Rectal smooth muscle tissue (tissue), 1 donor: ENCODE results near the gene SLC38A5.
A peak's percentile ranks its signal among the peaks of the same experiment; 100 is the strongest.

Experiments
- H3K27ac ChIP-seq: one replicate; pipeline ENCODE4 v1.7.0; 2013; ENCODE audit warnings: low read depth, low read length, inconsistent platforms
- H3K27me3 ChIP-seq: one replicate; pipeline ENCODE4 v1.7.0; 2013; ENCODE audit warnings: low read length; ENCODE audit not compliant: control insufficient read depth, insufficient read depth
- H3K36me3 ChIP-seq: one replicate; pipeline ENCODE4 v1.7.0; 2013; ENCODE audit warnings: low read length; ENCODE audit not compliant: control insufficient read depth, insufficient read depth
- H3K4me1 ChIP-seq: one replicate; pipeline ENCODE4 v1.7.0; 2013; ENCODE audit warnings: low read length; ENCODE audit not compliant: control insufficient read depth, insufficient read depth
- H3K4me3 ChIP-seq: one replicate; pipeline ENCODE4 v1.7.0; 2013; ENCODE audit warnings: low read length
- H3K9ac ChIP-seq: one replicate; pipeline ENCODE4 v1.7.0; 2013; ENCODE audit warnings: low read length

The SLC38A5 gene

DNA sequence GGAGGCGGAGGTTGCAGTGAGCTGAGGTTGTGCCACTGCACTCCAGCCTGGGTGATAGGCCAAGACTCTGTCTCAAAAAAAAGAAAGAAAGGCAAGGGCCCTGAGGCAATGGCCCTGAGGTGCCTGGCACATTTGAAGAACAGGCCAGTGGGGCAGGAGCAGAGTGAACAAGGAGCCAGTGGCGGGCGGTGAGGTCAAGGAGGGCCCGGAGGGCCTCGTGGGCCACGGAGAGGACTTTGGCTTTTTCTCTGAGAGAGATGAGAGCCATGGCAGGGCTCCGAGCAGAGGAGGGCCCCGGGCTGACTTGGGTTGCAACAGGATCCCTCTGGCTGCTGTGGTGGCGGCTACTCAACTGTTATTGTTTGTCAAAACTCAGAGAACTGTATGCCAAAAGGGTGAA is 19.2 kb upstream of the SLC38A5 start:
- Histone ChIP-seq H3K27me3 (no peaks in the 10 kb centered on the region), H3K27ac (no peak overlapping the region), H3K4me3 (no peak overlapping the region), H3K4me1 (no peaks in the 10 kb centered on the region), H3K36me3 (no peaks in the 10 kb centered on the region), H3K9ac (no peak overlapping the region)

- H3K9ac ChIP-seq: no peak overlapping the region
- H3K4me1 ChIP-seq: no peaks in the 10 kb centered on the region
- no peak overlapping the region for H3K27ac ChIP-seq
- no peaks in the 10 kb centered on the region for H3K27me3 ChIP-seq
- no peaks in the 10 kb centered on the region for H3K36me3 ChIP-seq
- no peak overlapping the region for H3K4me3 ChIP-seq
Observed at GRCh38 chrX:48488034-48488433, 18.0 kb upstream of the SLC38A5 start.

DNA sequence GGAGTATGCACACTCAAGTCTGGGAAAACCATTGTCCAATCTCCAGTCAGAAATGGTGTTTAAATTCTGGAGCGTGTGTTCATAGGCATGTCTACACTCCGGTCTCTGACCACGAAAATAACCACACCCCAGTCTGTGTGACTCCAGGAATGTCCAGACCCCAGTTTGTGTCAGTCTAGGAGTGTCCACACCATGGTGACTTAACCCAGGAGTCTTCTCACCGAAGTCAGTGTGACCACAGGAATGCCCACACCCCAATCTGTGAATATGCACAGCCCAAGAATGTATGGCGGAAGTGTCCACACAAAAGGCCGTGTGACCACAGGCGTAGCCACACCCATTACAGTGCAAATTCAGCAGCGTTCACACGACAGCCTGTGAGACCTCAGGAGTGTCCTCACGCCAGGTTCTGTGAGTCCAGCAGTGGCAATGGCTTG is 17.3 kb upstream of the SLC38A5 start:
- Histone ChIP-seq H3K27ac (no peak overlapping the region), H3K27me3 (no peaks in the 10 kb centered on the region), H3K36me3 (no peaks in the 10 kb centered on the region), H3K4me1 (no peaks in the 10 kb centered on the region), H3K9ac (no peak overlapping the region), H3K4me3 (no peak overlapping the region)

DNA sequence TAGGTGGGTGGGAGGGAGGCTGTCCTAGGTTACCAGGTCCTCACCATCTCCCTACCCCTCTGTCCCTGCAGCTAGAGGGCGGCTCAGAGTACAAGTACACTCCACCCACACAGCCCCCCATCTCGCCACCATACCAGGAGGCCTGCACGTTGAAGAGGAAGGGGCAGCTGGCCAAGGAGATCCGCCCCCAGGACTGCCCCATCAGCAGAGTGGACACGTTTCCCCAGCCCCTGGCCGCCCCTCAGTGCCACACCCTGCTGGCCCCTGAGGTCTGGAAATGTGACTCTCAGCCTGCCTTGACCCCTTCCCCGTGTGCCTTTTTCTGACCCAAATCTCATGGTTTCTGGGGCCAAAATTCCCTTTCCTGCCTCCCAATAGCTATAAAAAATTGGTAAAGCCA is 12.5 kb upstream of the SLC38A5 start:
- H3K4me3 ChIP-seq: no peak overlapping the region

GRCh38 chrX:48480583-48480982 is 10.5 kb upstream of the SLC38A5 start:
- H3K4me1 ChIP-seq: no peaks in the 10 kb centered on the region
- H3K27me3 ChIP-seq: no peaks in the 10 kb centered on the region
- no peak overlapping the region for H3K9ac ChIP-seq
- no peak overlapping the region for H3K4me3 ChIP-seq
- H3K27ac ChIP-seq: no peak overlapping the region
- peaks cover 3% of the 10 kb centered on the region for H3K36me3 ChIP-seq

More for the DNA sequence above, 12.5 kb upstream of the SLC38A5 start:
- H3K27me3 ChIP-seq: no peaks in the 10 kb centered on the region
- H3K36me3 ChIP-seq: peaks cover 3% of the 10 kb centered on the region
- no peak overlapping the region for H3K27ac ChIP-seq
- no peaks in the 10 kb centered on the region for H3K4me1 ChIP-seq
- no peak overlapping the region for H3K9ac ChIP-seq

DNA sequence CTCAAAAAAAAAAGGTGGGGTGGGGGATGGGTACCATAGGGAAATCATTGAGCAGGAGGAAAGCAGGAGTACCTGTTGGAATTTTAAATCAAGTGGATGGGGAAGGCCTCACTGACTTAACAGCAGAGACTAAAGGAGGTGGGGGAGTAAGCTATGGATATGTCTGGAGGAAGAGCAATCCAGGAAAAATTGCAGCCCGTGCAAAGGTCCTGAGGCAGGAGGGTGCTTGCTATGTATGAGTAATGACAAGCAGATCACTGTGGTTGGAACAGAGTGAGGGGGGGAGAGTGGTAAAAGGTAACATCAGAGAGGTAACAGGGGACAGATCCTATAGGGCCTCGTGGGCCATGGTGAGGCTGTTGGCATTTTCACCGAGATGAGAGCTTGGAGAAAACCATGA is 10.1 kb upstream of the SLC38A5 start:
- H3K9ac ChIP-seq: no peak overlapping the region
- no peaks in the 10 kb centered on the region for H3K4me1 ChIP-seq
- H3K27ac ChIP-seq: no peak overlapping the region
- H3K27me3 ChIP-seq: no peaks in the 10 kb centered on the region
- peaks cover 3% of the 10 kb centered on the region for H3K36me3 ChIP-seq
- H3K4me3 ChIP-seq: no peak overlapping the region

DNA sequence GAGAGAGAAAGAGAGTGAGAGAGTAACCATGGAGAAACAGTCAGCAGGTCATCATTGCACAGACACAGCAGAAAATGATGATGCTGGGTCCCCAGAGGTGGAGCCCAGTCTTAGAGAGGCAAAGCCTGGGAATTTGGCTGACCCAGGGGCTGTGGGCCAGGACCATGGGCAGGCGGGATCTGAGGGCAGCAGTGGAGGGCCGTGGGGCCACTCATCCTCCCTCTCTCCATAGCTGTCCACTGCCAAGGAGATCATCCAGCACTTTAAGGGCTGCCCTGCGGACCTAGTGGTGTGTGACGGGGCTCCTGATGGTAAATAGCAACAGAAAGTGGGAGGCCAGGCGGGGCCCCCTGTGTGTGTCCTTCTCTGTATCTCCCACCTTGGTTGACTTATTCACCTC is 8.7 kb upstream of the SLC38A5 start:
- Histone ChIP-seq H3K27ac (no peak overlapping the region), H3K36me3 (peaks cover 3% of the 10 kb centered on the region), H3K4me3 (no peak overlapping the region), H3K9ac (no peak overlapping the region), H3K27me3 (no peaks in the 10 kb centered on the region), H3K4me1 (no peaks in the 10 kb centered on the region)

- Histone ChIP-seq H3K36me3 (peaks cover 3% of the 10 kb centered on the region), H3K9ac (no peak overlapping the region), H3K27me3 (no peaks in the 10 kb centered on the region), H3K4me3 (no peak overlapping the region), H3K4me1 (no peaks in the 10 kb centered on the region), H3K27ac (no peak overlapping the region)
Observed at GRCh38 chrX:48477960-48478755, 8.1 kb upstream of the SLC38A5 start.

DNA sequence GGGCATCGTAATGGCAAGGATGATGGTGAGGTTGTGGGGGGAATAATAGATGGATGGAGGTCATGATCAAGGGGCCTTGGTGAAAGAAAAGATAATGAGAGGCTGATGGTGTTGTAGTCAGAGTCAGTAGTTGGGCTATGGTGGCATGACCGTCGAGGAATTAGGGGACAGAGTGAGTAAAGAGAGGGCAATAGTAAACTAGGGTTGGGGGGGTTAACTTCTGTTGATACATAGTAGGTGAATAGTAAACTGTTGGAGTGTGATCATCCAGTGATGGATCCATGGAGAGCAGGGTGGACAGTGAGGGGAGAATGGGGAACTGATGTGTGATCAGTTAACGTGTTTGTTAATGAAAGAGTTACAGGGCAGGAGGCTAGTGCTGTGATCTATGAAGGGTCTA is 6.9 kb upstream of the SLC38A5 start:
- Histone ChIP-seq H3K4me1 (no peaks in the 10 kb centered on the region), H3K27me3 (no peaks in the 10 kb centered on the region), H3K9ac (no peak overlapping the region), H3K27ac (no peak overlapping the region), H3K4me3 (peak overlapping the region; percentile 52), H3K36me3 (no peaks in the 10 kb centered on the region)

GRCh38 chrX:48475774-48476577 is 5.9 kb upstream of the SLC38A5 start, which contains the start of gene FTSJ1:
Gene FTSJ1, plus strand, starts transcription at chrX:48476199. Its CDS starts 1,849 bp downstream, at chrX:48478048.
- H3K27me3 ChIP-seq: no peaks in the 10 kb centered on the region
- peak within 1 kb of the TSS; percentile 77 for H3K27ac ChIP-seq
- no peaks in the 10 kb centered on the region for H3K4me1 ChIP-seq
- peak within 1 kb of the TSS; percentile 52 for H3K4me3 ChIP-seq
- peak within 1 kb of the TSS; percentile 39 for H3K9ac ChIP-seq
- no peaks in the 10 kb centered on the region for H3K36me3 ChIP-seq

DNA sequence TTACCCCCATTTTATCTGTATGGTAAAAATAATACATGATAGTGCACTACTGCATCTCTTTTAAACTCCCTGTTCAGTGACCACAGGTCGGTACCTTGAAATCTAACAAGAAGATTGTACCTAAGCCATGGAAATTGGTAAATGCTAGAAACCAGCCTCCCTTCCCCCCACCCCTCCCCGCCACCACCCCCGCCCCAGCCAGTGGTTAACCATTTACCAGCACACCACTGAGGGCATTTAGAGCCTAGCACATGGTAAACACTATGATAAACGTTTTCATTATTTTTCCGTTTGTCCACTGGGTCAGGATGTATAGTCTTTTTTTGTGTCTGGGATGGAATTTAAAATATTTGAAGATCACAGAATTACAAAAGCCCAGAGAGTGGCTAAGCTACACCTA is 5.2 kb upstream of the SLC38A5 start:
- H3K4me3 ChIP-seq: peak overlapping the region; percentile 52
- H3K9ac ChIP-seq: no peak overlapping the region
- H3K27me3 ChIP-seq: no peaks in the 10 kb centered on the region
- no peaks in the 10 kb centered on the region for H3K36me3 ChIP-seq
- no peaks in the 10 kb centered on the region for H3K4me1 ChIP-seq
- H3K27ac ChIP-seq: peak overlapping the region; percentile 77

- Histone ChIP-seq H3K4me1 (no peaks in the 10 kb centered on the region), H3K27ac (no peak overlapping the region), H3K9ac (no peak overlapping the region), H3K4me3 (no peak overlapping the region), H3K27me3 (no peaks in the 10 kb centered on the region), H3K36me3 (no peaks in the 10 kb centered on the region)
Observed at GRCh38 chrX:48474581-48474980, 4.5 kb upstream of the SLC38A5 start.
